PC-9 (cell line): Measurements from ENCODE around the gene CACNG5.

Experiments
- EZH2 ChIP-seq: fragments of 200-600 bp; sonication (generic); IDR thresholded peaks from 2 replicates; pipeline ENCODE4 v1.8.0; 2017; ENCODE audit warnings: antibody characterized with exemption, low read depth
- TF ChIP-seq, protein P1 (sequence below): fragments of 200-600 bp; sonication (generic); conservative IDR thresholded peaks from 2 replicates; pipeline ENCODE4 v1.6.1; 2017; ENCODE audit warnings: mixed run types, antibody characterized with exemption, mild to moderate bottlenecking, moderate library complexity

DNA sequence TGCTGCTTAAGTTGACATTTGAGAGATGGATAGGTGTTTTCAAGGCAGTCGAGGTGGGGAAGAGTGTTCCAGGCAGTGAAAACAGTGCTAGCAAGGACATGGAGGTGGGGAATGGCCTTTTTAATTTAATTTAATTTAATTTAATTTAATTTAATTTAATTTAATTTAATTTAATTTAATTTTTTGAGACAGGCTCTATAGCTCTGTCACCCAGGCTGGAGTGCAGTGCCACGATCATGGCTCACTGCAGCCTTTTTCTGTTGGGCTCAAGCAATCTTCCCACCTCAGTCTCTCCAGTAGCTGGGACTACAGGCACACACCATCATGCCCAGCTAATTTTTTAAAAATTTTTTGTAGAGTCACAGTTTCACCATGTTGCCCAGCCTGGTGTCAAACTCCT lies 97.4 kb downstream of the CACNG5 start:
- TF ChIP-seq, protein P1, sequence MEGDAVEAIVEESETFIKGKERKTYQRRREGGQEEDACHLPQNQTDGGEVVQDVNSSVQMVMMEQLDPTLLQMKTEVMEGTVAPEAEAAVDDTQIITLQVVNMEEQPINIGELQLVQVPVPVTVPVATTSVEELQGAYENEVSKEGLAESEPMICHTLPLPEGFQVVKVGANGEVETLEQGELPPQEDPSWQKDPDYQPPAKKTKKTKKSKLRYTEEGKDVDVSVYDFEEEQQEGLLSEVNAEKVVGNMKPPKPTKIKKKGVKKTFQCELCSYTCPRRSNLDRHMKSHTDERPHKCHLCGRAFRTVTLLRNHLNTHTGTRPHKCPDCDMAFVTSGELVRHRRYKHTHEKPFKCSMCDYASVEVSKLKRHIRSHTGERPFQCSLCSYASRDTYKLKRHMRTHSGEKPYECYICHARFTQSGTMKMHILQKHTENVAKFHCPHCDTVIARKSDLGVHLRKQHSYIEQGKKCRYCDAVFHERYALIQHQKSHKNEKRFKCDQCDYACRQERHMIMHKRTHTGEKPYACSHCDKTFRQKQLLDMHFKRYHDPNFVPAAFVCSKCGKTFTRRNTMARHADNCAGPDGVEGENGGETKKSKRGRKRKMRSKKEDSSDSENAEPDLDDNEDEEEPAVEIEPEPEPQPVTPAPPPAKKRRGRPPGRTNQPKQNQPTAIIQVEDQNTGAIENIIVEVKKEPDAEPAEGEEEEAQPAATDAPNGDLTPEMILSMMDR: no peak
- TF ChIP-seq EZH2: no peak
